Osteocyte (in vitro differentiated cells): ENCODE data around the gene GULP1. TPM values are rescaled to one million over a fixed set of nuclear protein-coding genes. Genes with fewer than 3 reads are reported as not detected.
"Not testable (repeated sequence)": the region's sequence is repeated elsewhere in the genome, so short reads cannot be mapped to it uniquely, and the experiment has no call there.

Experiments used
- DNase-seq: peaks from one replicate; pipeline ENCODE4 v3.0.0; 2021; ENCODE audit warnings: mixed read lengths; ENCODE audit not compliant: unreplicated experiment; ENCODE audit errors: extremely low spot score
- H3K27ac Mint-ChIP-seq: one replicate; pipeline ENCODE4 v1.8.0; 2021; ENCODE audit warnings: mild to moderate bottlenecking, mixed read lengths; ENCODE audit not compliant: unreplicated experiment
- H3K27me3 Mint-ChIP-seq: one replicate; pipeline ENCODE4 v1.8.0; 2021; ENCODE audit warnings: mixed read lengths; ENCODE audit not compliant: unreplicated experiment
- H3K36me3 Mint-ChIP-seq: one replicate; pipeline ENCODE4 v1.8.0; 2021; ENCODE audit warnings: mixed read lengths; ENCODE audit not compliant: unreplicated experiment
- H3K4me1 Mint-ChIP-seq: one replicate; pipeline ENCODE4 v1.8.0; 2021; ENCODE audit warnings: mixed read lengths; ENCODE audit not compliant: unreplicated experiment
- H3K4me3 Mint-ChIP-seq: one replicate; pipeline ENCODE4 v1.8.0; 2021; ENCODE audit warnings: mild to moderate bottlenecking, moderate library complexity, mixed read lengths; ENCODE audit not compliant: unreplicated experiment
- H3K9me3 Mint-ChIP-seq: one replicate; pipeline ENCODE4 v1.8.0; 2021; ENCODE audit warnings: mixed read lengths; ENCODE audit not compliant: unreplicated experiment
- CTCF ChIP-seq: fragments of 200-600 bp; sonication (generic); IDR thresholded peaks from 2 replicates; pipeline ENCODE4 v1.5.0; 2021; ENCODE audit warnings: antibody characterized with exemption, mild to moderate bottlenecking, moderate library complexity
- total RNA-seq: library from RNA; stranded (reverse); gene quantifications from 2 replicates; pipeline ENCODE4 v1.2.1, GENCODE V29; 2021

GULP1 gene
- total RNA-seq, 1 donor from 2014 or later, result 36.7 TPM

- Mint-ChIP-seq H3K36me3 (no peaks in the 10 kb centered on the region), H3K4me1 (peaks cover 40% of the 10 kb centered on the region), H3K9me3 (peaks cover 5% of the 10 kb centered on the region), H3K27me3 (no peaks in the 10 kb centered on the region), H3K4me3 (peak overlapping the region; percentile 97), H3K27ac (peak overlapping the region; percentile 97)
- DNase-seq, result no peak
- no peak for TF ChIP-seq CTCF
Observed at GRCh38 chr2:188295067-188295685, 3.5 kb downstream of the GULP1 start.

GRCh38 chr2:188297978-188298377 is 6.3 kb downstream of the GULP1 start:
- Mint-ChIP-seq H3K4me1 (peaks cover 33% of the 10 kb centered on the region), H3K4me3 (no peak overlapping the region), H3K27ac (no peak overlapping the region), H3K27me3 (no peaks in the 10 kb centered on the region), H3K9me3 (peaks cover 5% of the 10 kb centered on the region), H3K36me3 (no peaks in the 10 kb centered on the region)
- no peak for TF ChIP-seq CTCF
- no peak for DNase-seq

- not testable (repeated sequence) for DNase-seq, H3K27ac Mint-ChIP-seq, H3K36me3 Mint-ChIP-seq, H3K4me3 Mint-ChIP-seq, H3K27me3 Mint-ChIP-seq, H3K9me3 Mint-ChIP-seq
- H3K4me1 Mint-ChIP-seq, result peaks cover 34% of the 10 kb centered on the region
Observed at GRCh38 chr2:188298937-188299371, 7.3 kb downstream of the GULP1 start.

GRCh38 chr2:188303363-188304031 is 11.8 kb downstream of the GULP1 start:
- peaks cover 50% of the 10 kb centered on the region for H3K4me1 Mint-ChIP-seq
- peaks cover 5% of the 10 kb centered on the region for H3K9me3 Mint-ChIP-seq
- no peaks in the 10 kb centered on the region for H3K27me3 Mint-ChIP-seq
- H3K27ac Mint-ChIP-seq, result peak overlapping the region; percentile 32
- DNase-seq, result no peak
- peak overlapping the region; percentile 7 for H3K4me3 Mint-ChIP-seq
- H3K36me3 Mint-ChIP-seq, result no peaks in the 10 kb centered on the region
- TF ChIP-seq CTCF, result no peak

GRCh38 chr2:188305271-188305670 is 13.6 kb downstream of the GULP1 start:
- H3K27ac Mint-ChIP-seq, result no peak overlapping the region
- no peaks in the 10 kb centered on the region for H3K36me3 Mint-ChIP-seq
- no peak overlapping the region for H3K4me3 Mint-ChIP-seq
- no peak for DNase-seq
- no peaks in the 10 kb centered on the region for H3K27me3 Mint-ChIP-seq
- H3K4me1 Mint-ChIP-seq, result peaks cover 53% of the 10 kb centered on the region
- TF ChIP-seq CTCF, result no peak
- H3K9me3 Mint-ChIP-seq, result no peaks in the 10 kb centered on the region
